Endothelial cell of umbilical vein (primary cell): Measurements from ENCODE around the gene TYRP1. TPM values are rescaled to one million over a fixed set of nuclear protein-coding genes. Genes with fewer than 3 reads are reported as not detected.

ENCODE experiments used
- BruUV-seq: library from RNA; stranded (reverse); fragments of 400-500 nt; replicated peaks from 2 replicates; lab custom pipeline; 2021; lab: Mats Ljungman, UMichigan
- CTCF ChIA-PET: fragments of 300-600, 350-600 bp; sonication (Branson Sonifier 250); formaldehyde crosslinking; loops from one replicate; lab custom pipeline; 2021; ENCODE audit warnings: antibody characterized with exemption, inconsistent platforms; lab: Charles Lee
- POLR2A ChIA-PET: fragments of 300-600, 350-600 bp; sonication (Branson Sonifier 250); formaldehyde crosslinking; loops from one replicate; lab custom pipeline; 2021; ENCODE audit warnings: antibody characterized with exemption, inconsistent platforms; lab: Charles Lee
- DNase-seq: peaks from one replicate; pipeline ENCODE4 v3.0.0-alpha.2; 2011; ENCODE audit warnings: low read depth, low spot score
- FAIRE-seq: peaks from 2 replicates; lab custom pipeline; 2011; peaks lifted over from hg19 to GRCh38; lab: Jason Lieb, UNC
- H2AFZ ChIP-seq: 2 replicates; pipeline ENCODE4 v1.6.0; 2012; ENCODE audit warnings: low read depth, low read length, control low read depth, inconsistent platforms
- H3K27ac ChIP-seq: 2 replicates; pipeline ENCODE4 v1.5.1; 2011; ENCODE audit warnings: low read depth, mild to moderate bottlenecking, control low read depth, low read length, moderate library complexity; ENCODE audit not compliant: insufficient read depth
- H3K27me3 ChIP-seq, 2 experiments: 2 replicates each; pipeline versions ENCODE4 v1.6.0 to v1.6.1; 2011; ENCODE audit warnings: low read length in 2 of 2, mixed read lengths in 1 of 2; ENCODE audit not compliant: control insufficient read depth in 2 of 2, insufficient read depth in 2 of 2
- H3K36me3 ChIP-seq, 2 experiments: 2 replicates in 1 of 2; 3 replicates in 1 of 2; pipeline ENCODE4 v1.5.1; 2011; ENCODE audit warnings: low read length in 2 of 2, mild to moderate bottlenecking in 1 of 2, moderate library complexity in 1 of 2; ENCODE audit not compliant: control insufficient read depth in 2 of 2, insufficient read depth in 2 of 2; ENCODE audit errors: extremely low read depth in 1 of 2
- H3K4me1 ChIP-seq: 3 replicates; pipeline ENCODE4 v1.5.1; 2011; ENCODE audit warnings: mild to moderate bottlenecking, low read length; ENCODE audit not compliant: control insufficient read depth, insufficient read depth; ENCODE audit errors: extremely low read depth
- H3K4me2 ChIP-seq: 2 replicates; pipeline ENCODE4 v1.6.1; 2011; ENCODE audit warnings: low read length, control low read depth, mixed read lengths; ENCODE audit not compliant: insufficient read depth
- H3K4me3 ChIP-seq, 3 experiments: fragments of 200-600 bp in 1 of 3; sonication (generic), shearing (Covaris generic) in 1 of 3; replicated peaks in 1 of 3; 2 replicates each; pipeline ENCODE4 v1.5.1; 2011 to 2016; ENCODE audit warnings: control low read depth in 3 of 3, low read length in 3 of 3, mild to moderate bottlenecking in 2 of 3, inconsistent platforms in 1 of 3, low read depth in 1 of 3, moderate library complexity in 1 of 3; ENCODE audit not compliant: insufficient read depth in 1 of 3
- H3K79me2 ChIP-seq: 2 replicates; pipeline ENCODE4 v1.6.0; 2012; ENCODE audit warnings: low read length, inconsistent platforms; ENCODE audit not compliant: control insufficient read depth, insufficient read depth
- H3K9ac ChIP-seq: replicated peaks from 2 replicates; pipeline ENCODE3; 2011; ENCODE audit warnings: low read length, control low read depth; ENCODE audit not compliant: insufficient read depth; ENCODE audit errors: extremely low read depth
- H3K9me1 ChIP-seq: replicated peaks from 3 replicates; pipeline ENCODE4 v1.6.0; 2011; ENCODE audit warnings: mild to moderate bottlenecking, low read length; ENCODE audit not compliant: control insufficient read depth, insufficient read depth; ENCODE audit errors: extremely low read depth
- H3K9me3 ChIP-seq: replicated peaks from 2 replicates; pipeline ENCODE4 v1.5.1; 2012; ENCODE audit warnings: low read length, inconsistent platforms; ENCODE audit not compliant: control insufficient read depth, insufficient read depth
- H4K20me1 ChIP-seq: replicated peaks from 2 replicates; pipeline ENCODE3; 2011; ENCODE audit warnings: mild to moderate bottlenecking, low read length; ENCODE audit not compliant: control insufficient read depth, insufficient read depth; ENCODE audit errors: extremely low read depth
- EZH2 ChIP-seq: IDR thresholded peaks from 2 replicates; pipeline ENCODE4 v1.6.1; 2012; ENCODE audit warnings: borderline replicate concordance, low read depth, mild to moderate bottlenecking, moderate library complexity, low read length, inconsistent platforms; ENCODE audit not compliant: severe bottlenecking
- FOS ChIP-seq: IDR thresholded peaks from 2 replicates; pipeline ENCODE4 v1.6.1; 2011; ENCODE audit warnings: mild to moderate bottlenecking, low read length, moderate library complexity, borderline replicate concordance; ENCODE audit not compliant: insufficient read depth
- GATA2 ChIP-seq: IDR thresholded peaks from 2 replicates; pipeline ENCODE4 v1.7.0; 2011; ENCODE audit warnings: low read depth, mild to moderate bottlenecking, moderate library complexity, mixed read lengths, low read length; ENCODE audit not compliant: insufficient read length, insufficient read depth
- JUN ChIP-seq: IDR thresholded peaks from 2 replicates; pipeline ENCODE4 v1.6.1; 2011; ENCODE audit warnings: borderline replicate concordance, low read depth; ENCODE audit not compliant: insufficient read length, insufficient read depth
- MYC ChIP-seq: IDR thresholded peaks from one replicate; pipeline ENCODE4 v1.6.1; 2011; ENCODE audit warnings: mild to moderate bottlenecking, low read depth, low read length
- POLR2A ChIP-seq: IDR thresholded peaks from 2 replicates; pipeline ENCODE4 v1.6.1; 2012; ENCODE audit warnings: low read depth, mild to moderate bottlenecking, control low read depth, low read length
- POLR2AphosphoS5 ChIP-seq: IDR thresholded peaks from 2 replicates; pipeline ENCODE4 v1.6.1; 2012; ENCODE audit warnings: low read depth, mild to moderate bottlenecking, control low read depth, low read length, moderate library complexity; ENCODE audit not compliant: insufficient read depth
- dilution Hi-C: fragments of 300-500 bp; cut with MboI; formaldehyde crosslinking; loops from one replicate; pipeline ENCODE4 v1.15.0; 2019; ENCODE audit warnings: low sequenced_read_pairs; ENCODE audit not compliant: extremely low pct_ligation_motif_present
- intact Hi-C: fragments of 100-400 bp; cut with micrococcal nuclease; formaldehyde crosslinking; loops from one replicate; pipeline ENCODE4 v1.10.0; 2022
- polyA plus RNA-seq, 4 experiments: library from polyadenylated mRNA; depleted of rRNA in 3 of 4; stranded (reverse) in 3 of 4; unstranded in 1 of 4; fragments of >200 nt; gene quantifications; 2 replicates each; pipeline versions ENCODE4 v1.2.1 to v1.2.3, GENCODE V29; 2011 to 2012; ENCODE audit warnings: missing spikeins in 1 of 4
- total RNA-seq: library from RNA; stranded (reverse); gene quantifications from 2 replicates; pipeline ENCODE4 v1.2.3, GENCODE V29; 2021
- TF ChIP-seq, protein P1 (sequence below): IDR thresholded peaks from 2 replicates; pipeline ENCODE4 v1.6.1; 2011; ENCODE audit not compliant: insufficient read depth, insufficient read length
- TF ChIP-seq, protein P2 (sequence below), 2 donors: IDR thresholded peaks; 1 replicate in 1 of 2; 2 replicates in 1 of 2; pipeline ENCODE4 v1.5.1; 2011; ENCODE audit warnings: low read length in 2 of 2, mild to moderate bottlenecking in 2 of 2, moderate library complexity in 2 of 2, control low read depth in 1 of 2, inconsistent platforms in 1 of 2, low read depth in 1 of 2; ENCODE audit not compliant: insufficient read depth in 1 of 2; ENCODE audit errors: extremely low read depth in 1 of 2

The TYRP1 gene
- total and polyA plus RNA-seq, 2 donors (not counting 3 experiments of a cell fraction or from before 2014, with no cell fraction given): 0.63 TPM; not detected in 1

GRCh38 chr9:12658531-12659209 is 34.5 kb upstream of the TYRP1 start:
- CTCF ChIA-PET: no interaction called here
- Histone ChIP-seq H3K27ac (no peak overlapping the region), H3K9ac (no peak overlapping the region), H3K27me3 (no peaks in the 10 kb centered on the region), H3K9me1 (no peaks in the 10 kb centered on the region), H3K4me3 (no peak overlapping the region), H4K20me1 (no peaks in the 10 kb centered on the region), H3K36me3 (no peaks in the 10 kb centered on the region), H3K9me3 (no peaks in the 10 kb centered on the region), H3K79me2 (no peaks in the 10 kb centered on the region), H3K4me2 (no peak overlapping the region), H2AFZ (no peak overlapping the region), H3K4me1 (no peaks in the 10 kb centered on the region)
- DNase-seq: no peak
- intact Hi-C loops: no loop called here
- POLR2A ChIA-PET: no interaction called here
- TF ChIP-seq POLR2AphosphoS5: no peak
- no peak for TF ChIP-seq JUN
- TF ChIP-seq, protein P1, sequence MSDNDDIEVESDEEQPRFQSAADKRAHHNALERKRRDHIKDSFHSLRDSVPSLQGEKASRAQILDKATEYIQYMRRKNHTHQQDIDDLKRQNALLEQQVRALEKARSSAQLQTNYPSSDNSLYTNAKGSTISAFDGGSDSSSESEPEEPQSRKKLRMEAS: no peak
- TF ChIP-seq, protein P2, sequence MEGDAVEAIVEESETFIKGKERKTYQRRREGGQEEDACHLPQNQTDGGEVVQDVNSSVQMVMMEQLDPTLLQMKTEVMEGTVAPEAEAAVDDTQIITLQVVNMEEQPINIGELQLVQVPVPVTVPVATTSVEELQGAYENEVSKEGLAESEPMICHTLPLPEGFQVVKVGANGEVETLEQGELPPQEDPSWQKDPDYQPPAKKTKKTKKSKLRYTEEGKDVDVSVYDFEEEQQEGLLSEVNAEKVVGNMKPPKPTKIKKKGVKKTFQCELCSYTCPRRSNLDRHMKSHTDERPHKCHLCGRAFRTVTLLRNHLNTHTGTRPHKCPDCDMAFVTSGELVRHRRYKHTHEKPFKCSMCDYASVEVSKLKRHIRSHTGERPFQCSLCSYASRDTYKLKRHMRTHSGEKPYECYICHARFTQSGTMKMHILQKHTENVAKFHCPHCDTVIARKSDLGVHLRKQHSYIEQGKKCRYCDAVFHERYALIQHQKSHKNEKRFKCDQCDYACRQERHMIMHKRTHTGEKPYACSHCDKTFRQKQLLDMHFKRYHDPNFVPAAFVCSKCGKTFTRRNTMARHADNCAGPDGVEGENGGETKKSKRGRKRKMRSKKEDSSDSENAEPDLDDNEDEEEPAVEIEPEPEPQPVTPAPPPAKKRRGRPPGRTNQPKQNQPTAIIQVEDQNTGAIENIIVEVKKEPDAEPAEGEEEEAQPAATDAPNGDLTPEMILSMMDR (IDR thresholded peaks at IDR 0.05; ENCODE audit: extremely low read depth in 1 of 2, insufficient read depth in 1 of 2, low read depth in 1 of 2, low read length in 2 of 2): no peak
- TF ChIP-seq POLR2A: no peak
- TF ChIP-seq EZH2: no peak
- TF ChIP-seq MYC: no peak
- TF ChIP-seq GATA2: no peak
- no peak for TF ChIP-seq FOS
- dilution Hi-C loops: no loop called here
- no peak for FAIRE-seq
- BruUV-seq: no TSS peak
